Coronary artery (tissue), 2 donors: ENCODE results near the gene FHIT.
"Not testable (repeated sequence)": the region's sequence is repeated elsewhere in the genome, so short reads cannot be mapped to it uniquely, and the experiment has no call there.

Source experiments
- DNase-seq: peaks from one replicate; pipeline ENCODE4 v3.0.0-alpha.2; 2017; ENCODE audit warnings: low spot score
- H3K27ac ChIP-seq, 2 donors: fragments of 200-600 bp; sonication (generic); one replicate each; pipeline ENCODE4 v1.5.1; 2016 to 2019
- H3K4me3 ChIP-seq: fragments of 200-600 bp; sonication (generic); 2 replicates; pipeline ENCODE4 v1.5.1; 2016; ENCODE audit warnings: mild to moderate bottlenecking, moderate library complexity
- CTCF ChIP-seq: fragments of 200-600 bp; sonication (generic); IDR thresholded peaks from one replicate; pipeline ENCODE4 v1.5.1; 2019; ENCODE audit warnings: antibody characterized with exemption

Gene FHIT

GRCh38 chr3:61221759-61222362, 29.4 kb downstream of the FHIT start:
- Histone ChIP-seq H3K4me3 (no peak overlapping the region), H3K27ac (no peak overlapping the region)
- no peak for DNase-seq
- no peak for TF ChIP-seq CTCF

- TF ChIP-seq CTCF = no peak
- H3K4me3 ChIP-seq = no peak overlapping the region
- H3K27ac ChIP-seq = no peak overlapping the region
- no peak for DNase-seq
Observed at GRCh38 chr3:61218504-61218903, 32.7 kb downstream of the FHIT start.

GRCh38 chr3:61216171-61216570, 35.1 kb downstream of the FHIT start:
- DNase-seq, H3K27ac ChIP-seq: not testable (repeated sequence)

GRCh38 chr3:61202086-61202485, 49.2 kb downstream of the FHIT start:
- no peak for DNase-seq
- no peak overlapping the region for H3K4me3 ChIP-seq
- no peak overlapping the region for H3K27ac ChIP-seq
- TF ChIP-seq CTCF = no peak

More at GRCh38 chr3:61216171-61216570, 35.1 kb downstream of the FHIT start:
- H3K4me3 ChIP-seq = not testable (repeated sequence)

GRCh38 chr3:61201071-61201470, 50.2 kb downstream of the FHIT start:
- TF ChIP-seq CTCF = no peak
- no peak for DNase-seq
- no peak overlapping the region for H3K27ac ChIP-seq
- H3K4me3 ChIP-seq = no peak overlapping the region

GRCh38 chr3:61200270-61200669, 51.0 kb downstream of the FHIT start:
- Histone ChIP-seq H3K27ac (no peak overlapping the region), H3K4me3 (no peak overlapping the region)
- no peak for DNase-seq
- no peak for TF ChIP-seq CTCF

GRCh38 chr3:61199843-61200242, 51.4 kb downstream of the FHIT start:
- no peak for DNase-seq

More at GRCh38 chr3:61199843-61200242, 51.4 kb downstream of the FHIT start:
- TF ChIP-seq CTCF = no peak
- H3K4me3 ChIP-seq = no peak overlapping the region
- no peak overlapping the region for H3K27ac ChIP-seq
